Activated CD8-positive, alpha-beta memory T cell treated with anti-CD3 and anti-CD28 coated beads for 48 hours (primary cell): ENCODE results near the gene ADGRG4.

Source experiments
- DNase-seq, 3 experiments: peaks; one replicate each; pipeline ENCODE4 v3.0.0-alpha.2; 2020; ENCODE audit warnings: low read depth in 2 of 3, low spot score in 2 of 3

Gene ADGRG4

DNA sequence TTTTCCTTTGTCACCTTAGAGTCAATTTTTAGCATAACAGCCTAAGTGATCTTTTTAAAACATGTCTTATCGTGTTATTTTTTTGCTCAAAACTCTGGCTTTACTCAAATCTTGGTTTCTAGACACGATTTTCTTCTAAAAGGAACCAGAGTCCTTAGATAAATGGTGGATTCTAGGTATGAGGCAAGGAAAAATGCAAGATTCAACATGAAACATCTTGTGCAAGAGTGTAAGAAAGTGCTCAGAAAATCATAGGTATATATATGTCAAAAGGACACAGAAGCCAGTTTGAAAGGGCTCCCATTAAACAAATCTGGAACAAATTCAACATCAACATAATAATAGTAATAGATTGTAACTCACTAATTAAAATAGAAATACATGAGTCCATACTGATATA, 8.1 kb upstream of the ADGRG4 start:
- no peak for DNase-seq

GRCh38 chrX:136295380-136295779, 5.4 kb upstream of the ADGRG4 start:
- no peak for DNase-seq

GRCh38 chrX:136303041-136303440, 2.3 kb downstream of the ADGRG4 start:
- DNase-seq: no peak

GRCh38 chrX:136304493-136304892, 3.7 kb downstream of the ADGRG4 start:
- no peak for DNase-seq

DNA sequence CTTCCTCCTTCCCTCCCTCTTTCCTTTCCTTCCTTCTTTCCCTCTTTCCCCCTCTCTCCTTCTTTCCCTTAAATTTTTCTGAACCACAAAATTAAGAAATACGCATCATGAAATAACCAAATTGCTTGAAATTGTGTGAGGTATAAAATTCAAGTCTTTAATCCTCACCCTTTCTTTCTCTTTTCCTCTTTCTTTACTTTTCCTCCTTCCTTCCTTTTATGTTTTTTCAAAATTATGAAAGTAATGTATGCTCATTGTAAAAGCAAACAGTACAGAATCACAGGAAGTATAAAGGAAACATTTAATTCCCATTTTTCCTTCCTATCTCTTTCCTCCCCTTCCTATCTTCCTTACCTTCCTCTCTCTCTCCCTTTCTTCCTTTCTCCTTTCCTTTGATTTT, 5.4 kb downstream of the ADGRG4 start:
- no peak for DNase-seq

- DNase-seq: no peak
These were observed 6.7 kb downstream of the ADGRG4 start for GRCh38 chrX:136307471-136307870.

- no peak for DNase-seq
These were observed 9.6 kb downstream of the ADGRG4 start for GRCh38 chrX:136310411-136310810.

GRCh38 chrX:136318156-136318555, 17.4 kb downstream of the ADGRG4 start:
- no peak for DNase-seq

- DNase-seq: no peak
These were observed 18.3 kb downstream of the ADGRG4 start for GRCh38 chrX:136318895-136319597.

GRCh38 chrX:136319600-136319999, 18.8 kb downstream of the ADGRG4 start:
- DNase-seq: no peak

- no peak for DNase-seq
These were observed 20.8 kb downstream of the ADGRG4 start for GRCh38 chrX:136321532-136321931.

DNA sequence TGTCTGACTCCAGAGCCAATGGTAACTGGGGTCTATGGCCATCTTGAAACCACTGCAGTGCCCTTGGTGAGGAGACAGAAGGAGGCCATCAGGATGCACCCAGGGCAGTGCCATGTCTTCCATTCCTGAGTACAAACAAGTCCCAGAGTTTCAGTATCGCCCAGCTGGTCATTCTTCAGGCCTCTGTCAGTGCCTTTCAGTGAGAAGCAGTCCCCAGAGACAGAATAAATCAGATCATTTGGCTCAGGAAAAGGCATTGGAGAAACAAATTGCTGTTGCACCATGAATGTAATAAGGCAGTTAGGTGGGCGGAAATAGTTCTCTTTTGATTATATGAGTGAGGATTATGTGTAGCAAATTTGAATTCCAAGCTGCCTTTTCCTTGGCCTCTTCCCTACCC, 21.3 kb downstream of the ADGRG4 start:
- no peak for DNase-seq

- DNase-seq: no peak
These were observed 24.6 kb downstream of the ADGRG4 start for GRCh38 chrX:136325377-136325776.

DNA sequence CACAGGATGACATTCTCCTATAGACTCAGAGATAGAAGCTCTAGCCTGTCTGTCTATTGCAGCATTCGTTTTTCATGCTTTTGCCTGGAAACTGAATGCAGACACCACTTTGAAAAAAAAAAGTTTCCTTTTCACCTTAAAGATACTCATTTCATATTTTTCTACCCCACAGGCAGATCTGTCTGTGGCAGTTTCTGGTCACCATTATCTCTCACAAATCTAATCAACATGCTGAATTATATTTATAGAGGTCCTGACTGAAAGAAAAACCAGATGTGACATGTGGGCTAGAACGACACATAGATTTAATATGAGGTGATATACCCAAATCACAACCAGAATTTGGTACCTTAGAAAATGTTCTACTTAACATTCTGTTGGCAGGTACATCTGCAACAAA, 28.2 kb downstream of the ADGRG4 start:
- no peak for DNase-seq

DNA sequence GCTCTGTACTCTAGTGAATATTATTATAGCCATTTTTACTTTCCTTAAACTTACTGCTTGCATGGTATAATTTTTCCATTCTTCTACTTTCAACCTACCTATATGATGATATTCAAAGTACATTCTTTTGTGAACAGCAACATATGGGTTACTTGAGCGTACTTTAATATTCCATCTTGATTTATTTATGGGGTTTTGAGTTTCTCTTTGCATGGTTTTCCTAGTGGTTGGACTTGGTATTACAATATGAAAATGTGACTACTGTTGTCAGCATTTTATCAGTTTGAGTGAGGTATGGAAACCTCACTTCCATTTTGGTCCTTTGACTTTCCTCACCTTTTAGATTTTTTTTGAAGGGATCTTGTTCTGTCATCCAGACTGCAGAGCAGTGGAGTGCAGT, 35.9 kb downstream of the ADGRG4 start:
- no peak for DNase-seq

GRCh38 chrX:136339702-136340101, 38.9 kb downstream of the ADGRG4 start:
- DNase-seq: no peak

DNA sequence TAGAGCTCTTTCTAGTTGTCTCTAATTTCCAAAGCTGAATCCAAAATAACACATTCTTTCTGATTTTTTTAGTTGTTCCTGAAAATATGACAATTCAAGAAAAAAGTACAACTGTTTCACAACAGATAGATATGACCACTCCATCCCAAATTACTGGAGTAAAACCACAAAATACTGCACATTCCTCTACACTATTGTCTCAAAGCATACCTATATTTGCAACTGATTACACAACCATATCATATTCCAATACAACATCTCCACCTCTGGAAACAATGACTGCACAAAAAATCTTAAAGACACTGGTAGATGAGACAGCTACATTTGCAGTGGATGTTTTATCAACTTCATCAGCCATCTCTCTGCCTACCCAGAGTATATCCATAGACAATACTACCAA, 43.6 kb downstream of the ADGRG4 start:
- DNase-seq: no peak

DNA sequence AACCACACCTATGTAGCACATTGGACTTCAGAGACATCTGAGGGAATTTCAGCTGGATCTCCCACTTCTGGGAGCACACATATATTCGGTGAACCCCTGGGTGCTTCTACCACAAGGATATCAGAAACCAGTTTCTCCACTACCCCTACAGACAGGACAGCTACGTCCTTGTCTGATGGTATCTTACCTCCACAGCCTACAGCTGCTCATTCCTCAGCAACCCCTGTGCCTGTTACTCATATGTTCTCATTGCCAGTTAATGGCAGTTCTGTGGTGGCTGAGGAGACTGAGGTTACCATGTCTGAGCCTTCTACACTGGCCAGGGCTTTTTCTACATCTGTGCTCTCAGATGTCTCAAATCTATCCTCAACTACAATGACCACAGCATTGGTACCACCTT, 45.7 kb downstream of the ADGRG4 start:
- DNase-seq: no peak

DNA sequence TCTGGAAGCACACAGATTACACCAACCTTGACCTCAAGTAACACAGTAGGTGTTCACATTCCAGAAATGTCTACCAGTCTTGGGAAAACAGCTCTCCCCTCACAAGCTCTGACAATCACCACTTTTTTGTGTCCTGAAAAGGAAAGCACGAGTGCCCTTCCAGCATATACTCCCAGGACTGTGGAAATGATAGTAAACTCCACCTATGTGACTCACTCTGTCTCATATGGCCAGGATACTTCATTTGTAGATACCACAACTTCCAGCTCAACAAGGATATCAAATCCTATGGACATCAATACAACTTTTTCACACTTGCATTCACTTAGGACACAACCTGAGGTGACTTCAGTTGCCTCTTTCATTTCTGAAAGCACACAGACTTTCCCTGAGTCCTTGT, 46.9 kb downstream of the ADGRG4 start:
- no peak for DNase-seq

DNA sequence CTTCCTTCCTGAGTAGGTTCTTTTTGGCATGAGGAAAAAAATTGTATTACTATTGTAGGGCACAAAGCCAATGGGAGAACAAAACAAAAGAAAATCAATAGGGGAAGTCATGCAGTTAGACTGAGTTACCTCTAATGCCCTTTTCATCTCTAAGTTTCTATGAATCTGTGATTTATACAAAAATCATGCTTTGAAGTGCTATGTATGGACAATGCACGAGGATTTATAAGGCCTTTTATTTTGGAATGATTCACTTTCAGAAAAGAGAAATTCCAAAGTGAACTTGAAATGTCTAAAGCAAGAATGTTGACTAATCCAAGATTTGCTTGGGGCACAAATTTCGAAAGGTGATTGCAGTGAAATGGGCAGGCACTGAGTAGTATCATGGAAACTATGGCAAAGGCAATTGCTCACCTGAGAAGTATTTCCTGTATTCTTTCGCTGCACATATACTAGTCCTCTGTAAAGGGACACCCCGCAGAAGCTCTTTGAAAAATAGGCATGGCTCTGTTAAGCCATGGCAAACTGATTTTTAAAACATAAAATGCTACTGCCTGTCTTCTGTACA, 52.8 kb downstream of the ADGRG4 start:
- DNase-seq: no peak

DNA sequence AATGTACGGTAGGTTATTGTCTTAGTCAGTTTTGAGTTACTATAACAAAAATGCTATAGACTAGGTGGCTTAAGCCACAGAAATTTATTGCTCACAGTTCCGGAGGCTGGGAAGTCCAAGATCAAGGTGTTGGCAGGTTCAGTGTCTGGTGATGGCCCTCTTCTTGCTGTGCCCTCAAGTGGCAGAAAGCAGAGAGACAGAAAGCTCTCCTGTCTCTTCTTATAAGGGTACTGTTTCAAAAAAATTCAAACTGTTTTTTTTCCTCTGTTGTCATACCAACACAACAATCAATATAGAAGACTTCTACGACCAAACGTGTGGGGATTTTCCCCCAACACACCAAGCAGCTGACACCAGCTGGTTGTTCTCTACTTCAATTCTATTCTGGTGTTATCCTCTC, 53.4 kb downstream of the ADGRG4 start:
- no peak for DNase-seq

DNA sequence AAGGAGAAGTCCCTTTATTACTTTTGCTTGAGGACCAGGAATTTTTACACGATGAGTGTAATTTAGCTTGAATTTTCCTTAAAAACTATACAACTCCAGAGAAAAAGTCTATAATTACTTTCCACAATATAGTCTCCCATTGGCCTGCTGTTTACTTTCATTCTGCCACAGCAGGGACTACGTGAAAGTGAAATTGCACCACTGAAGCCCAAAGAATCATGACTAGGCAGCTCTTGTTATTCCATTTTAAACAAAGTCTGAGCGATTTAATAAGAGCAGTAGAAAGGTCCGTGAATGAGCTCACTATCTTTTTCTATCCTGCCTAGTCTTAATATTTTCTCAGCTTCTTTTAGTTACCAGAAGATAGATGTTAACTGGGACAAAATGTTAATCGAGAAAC, 68.6 kb downstream of the ADGRG4 start:
- DNase-seq: no peak

- no peak for DNase-seq
These were observed 76.0 kb downstream of the ADGRG4 start for GRCh38 chrX:136376713-136377112.
